ENCODE results near the gene ZNF41.

- no peak for TF ChIP-seq EZH2 (IDR thresholded peaks at IDR 0.05)
- TF ChIP-seq POLR2AphosphoS5 (IDR thresholded peaks at IDR 0.05; ENCODE audit: borderline replicate concordance, low read depth, low read length), result no peak
Observed at GRCh38 chrX:47523297-47523696, 40.3 kb upstream of the ZNF41 start.
